ENCODE measurements around the gene NECTIN1. TPM values are rescaled to one million over a fixed set of nuclear protein-coding genes. Genes with fewer than 3 reads are reported as not detected.

Gene NECTIN1
- total and polyA plus RNA-seq, 2 of the 13 experiments (the other 11 are each of a cell fraction or from before 2014, with no cell fraction given): 3.9 to 7.3 TPM

DNA sequence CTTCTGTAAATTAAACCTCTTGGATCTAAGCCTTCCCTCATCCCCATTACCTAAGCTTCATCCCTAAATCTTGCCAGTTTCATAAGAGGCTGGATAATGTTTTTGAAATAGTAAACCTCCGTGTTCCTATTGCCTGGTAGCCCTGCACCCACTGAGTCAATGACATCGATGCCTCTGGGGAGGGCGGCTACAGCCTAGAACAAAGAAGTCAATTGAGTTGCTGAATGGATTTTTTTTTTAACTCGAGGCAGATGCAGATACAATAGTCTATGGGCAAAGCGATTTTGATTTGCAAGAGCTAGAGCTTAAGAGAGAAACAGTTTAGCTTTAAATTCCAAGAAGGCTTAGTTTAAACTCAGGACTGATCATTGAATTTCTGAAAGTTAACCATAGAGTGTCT lies 121.3 kb downstream of the NECTIN1 start:
- 0% methylated on average over 5 of the region's 5 CpGs for WGBS (ENCODE audit: low lambda C conversion rate)
- DNase-seq (ENCODE audit: low spot score): no peak
- TF ChIP-seq KMT2A (CRISPR knock-in tag; IDR thresholded peaks at IDR 0.05): no peak
- H3K4me3 ChIP-seq (replicated peaks in 1 of 3; ENCODE audit: insufficient read depth in 1 of 3, low read depth in 2 of 3, low read length in 3 of 3): no peak overlapping the region
- no peak overlapping the region for H2AFZ ChIP-seq (ENCODE audit: low read length)
- intact Hi-C loops (cut with micrococcal nuclease; ENCODE audit: unreplicated experiment): no loop called here
- ChIA-PET CTCF (ENCODE audit: low intra/inter-chr PET ratio, low total read pairs) (no interaction called here), POLR2A (no interaction called here)
- no peak overlapping the region for H3K4me2 ChIP-seq (ENCODE audit: low read depth, low read length)
- no peaks in the 10 kb centered on the region for H3K36me3 ChIP-seq (replicated peaks in 1 of 2; ENCODE audit: control insufficient read depth in 1 of 2, insufficient read depth in 2 of 2, low read length in 2 of 2)
- H3K27ac ChIP-seq (ENCODE audit: extremely low read length, insufficient read depth, low read length): no peak overlapping the region
- no peaks in the 10 kb centered on the region for H3K79me2 ChIP-seq (ENCODE audit: insufficient read depth, low read length)
- H3K27me3 ChIP-seq (ENCODE audit: control insufficient read depth in 1 of 2, insufficient read depth in 2 of 2, low read length in 2 of 2): peaks cover 1 to 58% of the 10 kb centered on the region in 2 experiments; a peak in 3 of 5 replicates
- in situ Hi-C loops (cut with HindIII; ENCODE audit: extremely low pct_ligation_motif_present, low pct_unique_long_range_greater_than_20kb): no loop called here
- no peaks in the 10 kb centered on the region for H3K4me1 ChIP-seq (ENCODE audit: insufficient read depth, low read length)
- no peak for FAIRE-seq
- ATAC-seq: no peak
- H3K9me3 ChIP-seq (ENCODE audit: low read length): no peaks in the 10 kb centered on the region
- H3K9ac ChIP-seq (ENCODE audit: insufficient read depth, low read depth, low read length): no peak overlapping the region
- BruUV-seq (replicated peaks): no TSS peak
- H4K20me1 ChIP-seq (ENCODE audit: insufficient read depth, low read length): no peaks in the 10 kb centered on the region

DNA sequence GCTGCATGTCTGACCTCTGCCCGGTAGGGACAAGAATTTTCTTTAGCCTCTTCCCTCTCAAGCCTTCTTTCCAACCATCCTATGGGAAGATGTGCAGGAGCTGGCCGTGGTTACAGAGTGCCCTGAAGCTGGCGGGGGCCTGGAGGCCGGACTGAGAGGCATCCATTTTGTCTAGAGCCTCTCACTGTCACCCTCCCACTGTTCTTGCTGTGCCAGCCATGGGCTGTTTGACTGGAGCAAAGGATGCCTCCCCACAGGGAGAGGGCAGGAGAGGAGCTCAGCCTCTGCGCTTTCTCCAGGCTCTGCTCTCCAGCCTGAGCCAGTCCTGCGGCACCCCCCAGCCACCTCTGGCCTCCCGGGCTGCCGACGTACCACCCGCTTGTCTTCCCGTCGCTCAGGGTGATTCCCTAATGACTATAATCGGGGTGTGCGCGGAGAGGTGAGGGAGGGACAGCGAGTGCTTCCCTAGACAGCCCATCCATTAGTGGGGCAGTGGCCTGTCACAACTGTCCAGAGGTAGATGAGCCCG lies 123.8 kb downstream of the NECTIN1 start:
- peaks cover 0 to 42% of the 10 kb centered on the region in 2 experiments; a peak in 3 of 5 replicates for H3K27me3 ChIP-seq (ENCODE audit: control insufficient read depth in 1 of 2, insufficient read depth in 2 of 2, low read length in 2 of 2)
- POLR2A ChIA-PET: no interaction called here

More for the DNA sequence above, 123.8 kb downstream of the NECTIN1 start:
- Histone ChIP-seq H3K4me2 (ENCODE audit: low read depth, low read length) (no peak overlapping the region), H3K4me3 (replicated peaks in 1 of 3; ENCODE audit: insufficient read depth in 1 of 3, low read depth in 2 of 3, low read length in 3 of 3) (no peak overlapping the region), H3K9ac (ENCODE audit: insufficient read depth, low read depth, low read length) (no peak overlapping the region), H3K79me2 (ENCODE audit: insufficient read depth, low read length) (no peaks in the 10 kb centered on the region), H3K36me3 (replicated peaks in 1 of 2; ENCODE audit: control insufficient read depth in 1 of 2, insufficient read depth in 2 of 2, low read length in 2 of 2) (no peaks in the 10 kb centered on the region), H3K27ac (ENCODE audit: extremely low read length, insufficient read depth, low read length) (no peak overlapping the region), H3K9me3 (ENCODE audit: low read length) (no peaks in the 10 kb centered on the region), H3K4me1 (ENCODE audit: insufficient read depth, low read length) (no peaks in the 10 kb centered on the region), H4K20me1 (ENCODE audit: insufficient read depth, low read length) (no peaks in the 10 kb centered on the region), H2AFZ (ENCODE audit: low read length) (no peak overlapping the region)
- in situ Hi-C loops (cut with HindIII; ENCODE audit: extremely low pct_ligation_motif_present, low pct_unique_long_range_greater_than_20kb) (no loop called here), intact Hi-C loops (cut with micrococcal nuclease; ENCODE audit: unreplicated experiment) (no loop called here)
- TF ChIP-seq GATA4 (IDR thresholded peaks at IDR 0.05; ENCODE audit: borderline replicate concordance, low read depth) (no peak), PLRG1 (conservative IDR thresholded peaks at IDR 0.05) (no peak), NFE2 (CRISPR knock-in tag; IDR thresholded peaks at IDR 0.05) (no peak), KMT2A (CRISPR knock-in tag; IDR thresholded peaks at IDR 0.05) (no peak), HOXD1 (CRISPR knock-in tag; IDR thresholded peaks at IDR 0.05) (no peak), FOXP1 (IDR thresholded peaks at IDR 0.05) (no peak), FOXP1 (CRISPR knock-in tag; IDR thresholded peaks at IDR 0.05) (no peak), PHF5A (CRISPR knock-in tag; IDR thresholded peaks at IDR 0.05; ENCODE audit: low read depth, unreplicated experiment) (no peak), ETV6 (CRISPR knock-in tag; conservative IDR thresholded peaks at IDR 0.05) (no peak), DNMT3B (CRISPR knock-in tag; conservative IDR thresholded peaks at IDR 0.05) (no peak), HES4 (CRISPR knock-in tag; IDR thresholded peaks at IDR 0.05; ENCODE audit: borderline replicate concordance) (no peak), IKZF4 (CRISPR knock-in tag; IDR thresholded peaks at IDR 0.05; ENCODE audit: borderline replicate concordance, low read depth, not compliant biosample characterization) (no peak), NFE2L1 (CRISPR knock-in tag; IDR thresholded peaks at IDR 0.05; ENCODE audit: borderline replicate concordance) (no peak), ZFP62 (CRISPR knock-in tag; IDR thresholded peaks at IDR 0.05) (no peak), TAF15 (IDR thresholded peaks at IDR 0.05; ENCODE audit: low read depth, low read length, poor library complexity, severe bottlenecking) (no peak), TP53 (CRISPR knock-in tag; conservative IDR thresholded peaks at IDR 0.05) (no peak), ZNF274 (CRISPR knock-in tag; IDR thresholded peaks at IDR 0.05) (no peak), MZF1 (CRISPR knock-in tag; IDR thresholded peaks at IDR 0.05; ENCODE audit: borderline replicate concordance) (no peak), ZNF256 (CRISPR knock-in tag; conservative IDR thresholded peaks at IDR 0.05) (no peak)
- TF ChIP-seq, protein P1, sequence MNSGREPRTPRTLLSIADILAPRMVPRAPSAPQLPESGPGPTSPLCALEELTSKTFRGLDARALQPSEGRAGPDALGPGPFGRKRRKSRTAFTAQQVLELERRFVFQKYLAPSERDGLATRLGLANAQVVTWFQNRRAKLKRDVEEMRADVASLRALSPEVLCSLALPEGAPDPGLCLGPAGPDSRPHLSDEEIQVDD (CRISPR knock-in tag; IDR thresholded peaks at IDR 0.05; ENCODE audit: borderline replicate concordance): no peak
- FAIRE-seq (no peak), ATAC-seq (no peak; the same call in 2 of the 3 replicates), DNase-seq (ENCODE audit: low spot score) (no peak)
- no TSS peak for BruUV-seq (replicated peaks)
- CTCF ChIA-PET (ENCODE audit: low intra/inter-chr PET ratio, low total read pairs): no interaction called here
- WGBS (ENCODE audit: low lambda C conversion rate): 41% methylated on average over 13 of the region's 17 CpGs

Data from HepG2 (cell line).